GM19099 (cell line): ENCODE results near the gene CRAMP1.

Experiments used
- POLR2A ChIP-seq: IDR thresholded peaks from 3 replicates; pipeline ENCODE4 v1.6.1; 2011; ENCODE audit warnings: low read depth; ENCODE audit not compliant: insufficient read length; ENCODE audit errors: extremely low read depth

CRAMP1 gene

DNA sequence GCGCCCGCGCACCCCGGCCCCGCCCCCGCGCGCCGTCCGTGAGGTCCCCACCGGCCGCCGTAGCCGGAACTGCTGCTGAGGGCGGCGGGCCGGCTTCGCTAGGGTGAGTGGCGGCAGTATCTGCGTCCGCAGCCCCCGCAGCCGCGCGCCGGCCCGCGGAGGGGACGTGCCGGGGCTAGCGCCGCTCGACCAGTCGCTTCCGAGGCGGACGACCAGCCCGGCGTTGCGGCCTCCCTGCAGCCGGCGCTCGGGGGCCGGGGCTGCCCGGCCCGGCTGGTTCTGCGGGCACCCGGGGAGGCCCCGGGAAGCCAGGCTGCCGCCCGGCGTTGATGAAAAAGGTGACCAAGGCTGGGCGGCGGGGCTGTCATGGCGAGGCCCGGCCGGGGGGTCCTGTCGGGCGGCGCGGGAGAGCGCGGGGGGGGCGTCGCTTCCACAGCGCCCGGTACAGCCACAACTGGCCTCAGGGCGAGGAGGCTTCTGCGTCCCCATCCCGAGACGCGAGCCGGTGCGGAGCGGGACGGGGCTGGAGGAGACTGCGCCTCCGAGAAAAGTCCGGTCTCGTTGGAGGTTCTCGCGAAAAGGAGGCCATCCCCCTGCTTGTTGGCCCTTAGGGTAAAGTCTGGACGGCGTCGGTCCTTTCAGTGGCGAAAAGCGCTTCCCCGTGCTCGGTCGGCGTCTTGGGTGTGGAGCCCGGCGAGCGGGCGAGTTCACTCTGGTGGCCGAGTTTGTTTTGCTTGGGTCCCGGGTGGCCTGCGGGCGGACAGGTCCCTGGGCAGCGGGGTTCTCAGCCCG lies at the start of gene CRAMP1:
CRAMP1 (plus strand) TSS at position 41 of the 792 bp plus-strand sequence. CDS start 2,280 bp downstream, outside the sequence.
- peak; percentile 57 for TF ChIP-seq POLR2A

- TF ChIP-seq POLR2A = no peak
These were observed 48.4 kb upstream of the CRAMP1 start for GRCh38 chr16:1563786-1564185.

- no peak for TF ChIP-seq POLR2A
These were observed 47.8 kb upstream of the CRAMP1 start for GRCh38 chr16:1564325-1564724.

GRCh38 chr16:1565083-1565805 lies 46.9 kb upstream of the CRAMP1 start:
- TF ChIP-seq POLR2A = no peak

DNA sequence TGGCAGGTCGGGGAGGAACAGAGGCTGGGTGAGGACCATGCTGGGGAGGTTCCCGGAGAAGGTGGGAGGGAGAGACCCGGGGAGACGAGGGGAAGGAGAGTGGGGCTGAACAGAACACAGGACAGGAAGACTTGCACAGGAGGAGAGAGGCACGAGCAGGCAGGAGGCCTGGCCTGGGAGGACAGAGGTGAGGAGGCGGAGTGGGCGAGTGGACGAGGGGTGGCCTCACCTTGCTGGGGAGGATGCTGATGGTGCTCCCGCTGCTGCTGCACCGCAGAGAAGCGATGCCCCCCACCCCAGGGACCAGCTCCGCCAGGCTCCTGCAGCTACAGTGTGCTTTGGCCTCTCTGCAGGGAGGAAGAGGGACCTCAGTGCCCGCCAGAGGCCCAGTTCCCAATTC lies 44.2 kb upstream of the CRAMP1 start:
- TF ChIP-seq POLR2A = no peak

- no peak for TF ChIP-seq POLR2A
These were observed 41.0 kb upstream of the CRAMP1 start for GRCh38 chr16:1571012-1571671.

GRCh38 chr16:1572673-1573072 lies 39.5 kb upstream of the CRAMP1 start:
- no peak for TF ChIP-seq POLR2A

- TF ChIP-seq POLR2A = no peak
These were observed 38.9 kb upstream of the CRAMP1 start for GRCh38 chr16:1573301-1573700.

- no peak for TF ChIP-seq POLR2A
These were observed 36.6 kb upstream of the CRAMP1 start for GRCh38 chr16:1575578-1575977.

GRCh38 chr16:1579214-1579613 lies 32.9 kb upstream of the CRAMP1 start:
- TF ChIP-seq POLR2A = no peak

- no peak for TF ChIP-seq POLR2A
These were observed 31.9 kb upstream of the CRAMP1 start for GRCh38 chr16:1580256-1580655.

DNA sequence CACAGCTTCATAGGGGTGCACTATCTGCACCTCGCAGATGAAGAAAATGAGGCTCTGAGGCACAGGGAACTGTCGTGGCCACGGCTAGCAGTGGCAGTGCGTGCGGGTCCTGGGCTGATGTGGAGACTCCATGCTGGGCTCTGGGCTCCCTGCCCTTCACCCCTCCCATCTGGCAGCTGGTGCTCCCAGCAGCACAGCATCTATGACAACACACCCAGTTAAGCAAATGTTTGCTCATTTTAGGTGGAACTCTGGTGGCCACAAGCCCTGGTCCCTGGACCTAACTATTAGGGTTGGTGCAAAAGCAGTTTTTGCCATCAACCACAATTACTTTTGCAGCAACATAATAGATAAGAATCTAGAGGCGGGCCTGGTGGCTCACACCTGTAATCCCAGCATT lies 31.2 kb upstream of the CRAMP1 start:
- TF ChIP-seq POLR2A = no peak

DNA sequence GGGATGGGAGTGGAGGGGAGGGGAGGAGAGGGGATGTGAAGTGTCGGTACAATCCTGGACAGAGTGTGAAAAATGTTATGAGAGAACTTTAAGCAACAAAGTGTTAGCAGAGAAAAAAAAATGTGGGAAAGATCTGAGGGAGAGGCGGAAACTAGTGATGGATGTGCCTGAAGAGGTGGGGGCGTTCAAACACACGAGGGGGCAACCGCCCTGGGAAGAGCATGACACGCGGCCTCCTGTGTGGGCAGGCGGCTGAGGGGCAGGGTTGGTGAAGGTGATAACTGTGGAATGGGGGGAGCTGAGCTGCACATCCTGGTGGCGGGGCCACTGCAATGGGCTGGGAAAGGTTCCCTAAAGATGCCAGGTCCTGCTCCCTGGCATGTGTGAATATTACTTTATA lies 30.4 kb upstream of the CRAMP1 start:
- TF ChIP-seq POLR2A = no peak

DNA sequence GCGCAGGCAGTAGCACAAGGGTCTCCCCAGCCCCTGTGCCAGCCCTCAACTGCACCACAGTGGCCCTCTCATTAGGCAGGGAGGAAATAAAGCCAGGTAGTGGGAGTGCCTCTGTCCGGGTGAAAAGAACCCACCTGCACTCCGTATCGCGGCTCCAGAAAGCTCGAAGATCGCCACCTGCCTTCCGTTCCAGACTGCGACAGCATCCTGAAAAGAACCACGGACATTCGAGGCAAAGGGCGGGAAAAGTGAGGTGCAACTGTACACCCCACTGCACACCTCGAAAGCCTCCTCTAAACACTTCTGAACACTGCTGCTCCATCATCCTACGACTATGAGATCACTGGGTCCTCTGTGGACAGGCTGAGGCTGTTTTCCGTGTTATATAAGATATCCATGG lies 29.0 kb upstream of the CRAMP1 start:
- TF ChIP-seq POLR2A = no peak

- TF ChIP-seq POLR2A = no peak
These were observed 27.2 kb upstream of the CRAMP1 start for GRCh38 chr16:1584926-1585484.
